GM23338 (cell line): ENCODE data around the gene MYO18B. TPM values are rescaled to one million over a fixed set of nuclear protein-coding genes. Genes with fewer than 3 reads are reported as not detected.
A peak's percentile ranks its signal among the peaks of the same experiment; 100 is the strongest.

ENCODE experiments used
- ATAC-seq: fragments of 200-7000 bp; cut with Tn5 transposase; 3 replicates; pipeline ENCODE4 v1.9.1; 2020
- DNase-seq: peaks from one replicate; pipeline ENCODE4 v3.0.0-alpha.2; 2015; ENCODE audit warnings: low spot score
- H2AFZ ChIP-seq: fragments of 200-600 bp; sonication (generic); 2 replicates; pipeline ENCODE4 v1.8.0; 2016; ENCODE audit warnings: antibody characterized with exemption, mild to moderate bottlenecking, moderate library complexity
- H3F3A ChIP-seq: fragments of 200-600 bp; sonication (generic); replicated peaks from 2 replicates; pipeline ENCODE4 v1.8.0; 2017; ENCODE audit warnings: antibody characterized with exemption, mixed run types, low read depth
- H3K27ac ChIP-seq: fragments of 200-600 bp; sonication (generic); 2 replicates; pipeline ENCODE4 v1.6.1; 2016; ENCODE audit warnings: low read depth
- H3K27me3 ChIP-seq: fragments of 200-600 bp; sonication (generic); 2 replicates; pipeline ENCODE4 v1.8.0; 2016; ENCODE audit warnings: mild to moderate bottlenecking, mixed run types, moderate library complexity; ENCODE audit not compliant: insufficient read depth
- H3K36me3 ChIP-seq: fragments of 200-600 bp; sonication (generic); 2 replicates; pipeline ENCODE4 v1.8.0; 2016; ENCODE audit warnings: mild to moderate bottlenecking; ENCODE audit not compliant: insufficient read depth
- H3K4me1 ChIP-seq: fragments of 200-600 bp; sonication (generic); 2 replicates; pipeline ENCODE4 v1.8.0; 2016; ENCODE audit warnings: mild to moderate bottlenecking, moderate library complexity; ENCODE audit not compliant: insufficient read depth
- H3K4me2 ChIP-seq: fragments of 200-600 bp; sonication (generic); 2 replicates; pipeline ENCODE4 v1.7.1; 2017; ENCODE audit warnings: mixed run types
- H3K4me3 ChIP-seq: fragments of 200-600 bp; sonication (generic); 2 replicates; pipeline ENCODE4 v1.6.1; 2016; ENCODE audit warnings: mixed run types
- H3K79me2 ChIP-seq: fragments of 200-600 bp; sonication (generic); replicated peaks from 2 replicates; pipeline ENCODE4 v1.8.0; 2017; ENCODE audit warnings: mild to moderate bottlenecking; ENCODE audit not compliant: insufficient read depth
- H3K9me2 ChIP-seq: fragments of 200-600 bp; sonication (generic); 2 replicates; pipeline ENCODE4 v1.8.0; 2017; ENCODE audit not compliant: insufficient read depth
- H4K20me1 ChIP-seq: fragments of 200-600 bp; sonication (generic); replicated peaks from 2 replicates; pipeline ENCODE4 v1.8.0; 2017; ENCODE audit warnings: mild to moderate bottlenecking; ENCODE audit not compliant: insufficient read depth
- H3K27ac Mint-ChIP-seq: 2 replicates; pipeline ENCODE4 v1.8.0; 2020; ENCODE audit warnings: inconsistent platforms, mild to moderate bottlenecking, moderate library complexity, mixed read lengths
- H3K27me3 Mint-ChIP-seq: 3 replicates; pipeline ENCODE4 v1.8.0; 2022; ENCODE audit warnings: low read depth, mild to moderate bottlenecking, moderate library complexity, mixed read lengths, inconsistent platforms; ENCODE audit not compliant: insufficient read depth, poor library complexity
- H3K36me3 Mint-ChIP-seq: 3 replicates; pipeline ENCODE4 v1.8.0; 2021; ENCODE audit warnings: low read depth, mild to moderate bottlenecking, inconsistent platforms, moderate library complexity, mixed read lengths
- H3K4me1 Mint-ChIP-seq: 3 replicates; pipeline ENCODE4 v1.8.0; 2020; ENCODE audit warnings: mild to moderate bottlenecking, inconsistent platforms, mixed read lengths
- H3K4me3 Mint-ChIP-seq: 3 replicates; pipeline ENCODE4 v1.8.0; 2021; ENCODE audit warnings: moderate library complexity, mild to moderate bottlenecking, inconsistent platforms, mixed read lengths
- H3K9me3 Mint-ChIP-seq: 3 replicates; pipeline ENCODE4 v1.8.0; 2020; ENCODE audit warnings: moderate library complexity, mild to moderate bottlenecking, inconsistent platforms, mixed read lengths
- CREB1 ChIP-seq: fragments of 250-450 bp; sonication (Bioruptor Pico); IDR thresholded peaks from 2 replicates; pipeline ENCODE4 v1.5.0; 2020; ENCODE audit warnings: low read depth, mild to moderate bottlenecking, moderate library complexity
- EZH2phosphoT487 ChIP-seq: fragments of 200-600 bp; sonication (generic); IDR thresholded peaks from one replicate; pipeline ENCODE4 v1.8.1; 2018; ENCODE audit warnings: antibody characterized with exemption; ENCODE audit not compliant: unreplicated experiment
- JUNB ChIP-seq: IDR thresholded peaks from one replicate; pipeline ENCODE4 v1.6.1; 2016; ENCODE audit warnings: antibody characterized with exemption; ENCODE audit not compliant: unreplicated experiment
- NANOG ChIP-seq: IDR thresholded peaks from 2 replicates; pipeline ENCODE4 v1.6.1; 2016; ENCODE audit warnings: antibody characterized with exemption, borderline replicate concordance
- POLR2AphosphoS5 ChIP-seq: IDR thresholded peaks from 2 replicates; pipeline ENCODE4 v1.6.1; 2016; ENCODE audit warnings: antibody characterized with exemption, low read depth
- STAT1 ChIP-seq: IDR thresholded peaks from one replicate; pipeline ENCODE4 v1.6.1; 2016; ENCODE audit warnings: antibody characterized with exemption; ENCODE audit not compliant: unreplicated experiment
- ZNF114 ChIP-seq: fragments of 250-450 bp; sonication (Bioruptor Pico); IDR thresholded peaks from 2 replicates; pipeline ENCODE4 v1.5.0; 2020; ENCODE audit warnings: mild to moderate bottlenecking, moderate library complexity
- polyA plus RNA-seq: library from polyadenylated mRNA; unstranded; fragments of >200 nt; fragmentation: Nextera tagmentation; extraction: Ambion mirVana; gene quantifications from 2 replicates; pipeline ENCODE4 v1.2.1, GENCODE V29; 2016
- total RNA-seq: library from RNA; depleted of rRNA; stranded (reverse); fragments of >200 nt; shearing (Covaris generic); gene quantifications from 2 replicates; pipeline ENCODE4 v1.2.3, GENCODE V29; 2014
- TF ChIP-seq, protein P1 (sequence below): fragments of 250-450 bp; sonication (Bioruptor Pico); IDR thresholded peaks from 2 replicates; pipeline ENCODE4 v1.5.0; 2020; ENCODE audit warnings: mild to moderate bottlenecking, moderate library complexity

MYO18B gene
- total and polyA plus RNA-seq, 2 experiments from 2014 or later: 0.36 to 0.45 TPM

DNA sequence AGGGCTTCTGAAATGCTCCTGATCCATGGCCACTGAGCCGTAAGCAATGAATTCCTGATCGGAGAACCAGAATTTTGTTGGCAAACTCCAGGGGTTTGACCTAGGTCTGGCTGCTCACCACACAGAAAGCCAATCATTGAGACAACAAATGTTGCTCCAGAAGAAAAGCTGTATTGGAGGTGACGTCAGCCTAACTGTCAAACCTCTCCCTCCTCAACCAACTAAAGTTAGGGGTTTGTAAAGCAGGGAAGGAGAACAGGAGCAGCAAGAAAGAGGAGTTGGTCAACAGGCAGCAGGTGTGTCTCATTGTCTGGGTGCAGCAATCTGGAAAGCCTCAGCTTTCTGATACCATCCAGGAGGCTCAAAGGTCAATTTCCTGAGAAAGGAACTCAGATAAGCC is 293.5 kb downstream of the MYO18B start (continued):
- TF ChIP-seq, protein P1, sequence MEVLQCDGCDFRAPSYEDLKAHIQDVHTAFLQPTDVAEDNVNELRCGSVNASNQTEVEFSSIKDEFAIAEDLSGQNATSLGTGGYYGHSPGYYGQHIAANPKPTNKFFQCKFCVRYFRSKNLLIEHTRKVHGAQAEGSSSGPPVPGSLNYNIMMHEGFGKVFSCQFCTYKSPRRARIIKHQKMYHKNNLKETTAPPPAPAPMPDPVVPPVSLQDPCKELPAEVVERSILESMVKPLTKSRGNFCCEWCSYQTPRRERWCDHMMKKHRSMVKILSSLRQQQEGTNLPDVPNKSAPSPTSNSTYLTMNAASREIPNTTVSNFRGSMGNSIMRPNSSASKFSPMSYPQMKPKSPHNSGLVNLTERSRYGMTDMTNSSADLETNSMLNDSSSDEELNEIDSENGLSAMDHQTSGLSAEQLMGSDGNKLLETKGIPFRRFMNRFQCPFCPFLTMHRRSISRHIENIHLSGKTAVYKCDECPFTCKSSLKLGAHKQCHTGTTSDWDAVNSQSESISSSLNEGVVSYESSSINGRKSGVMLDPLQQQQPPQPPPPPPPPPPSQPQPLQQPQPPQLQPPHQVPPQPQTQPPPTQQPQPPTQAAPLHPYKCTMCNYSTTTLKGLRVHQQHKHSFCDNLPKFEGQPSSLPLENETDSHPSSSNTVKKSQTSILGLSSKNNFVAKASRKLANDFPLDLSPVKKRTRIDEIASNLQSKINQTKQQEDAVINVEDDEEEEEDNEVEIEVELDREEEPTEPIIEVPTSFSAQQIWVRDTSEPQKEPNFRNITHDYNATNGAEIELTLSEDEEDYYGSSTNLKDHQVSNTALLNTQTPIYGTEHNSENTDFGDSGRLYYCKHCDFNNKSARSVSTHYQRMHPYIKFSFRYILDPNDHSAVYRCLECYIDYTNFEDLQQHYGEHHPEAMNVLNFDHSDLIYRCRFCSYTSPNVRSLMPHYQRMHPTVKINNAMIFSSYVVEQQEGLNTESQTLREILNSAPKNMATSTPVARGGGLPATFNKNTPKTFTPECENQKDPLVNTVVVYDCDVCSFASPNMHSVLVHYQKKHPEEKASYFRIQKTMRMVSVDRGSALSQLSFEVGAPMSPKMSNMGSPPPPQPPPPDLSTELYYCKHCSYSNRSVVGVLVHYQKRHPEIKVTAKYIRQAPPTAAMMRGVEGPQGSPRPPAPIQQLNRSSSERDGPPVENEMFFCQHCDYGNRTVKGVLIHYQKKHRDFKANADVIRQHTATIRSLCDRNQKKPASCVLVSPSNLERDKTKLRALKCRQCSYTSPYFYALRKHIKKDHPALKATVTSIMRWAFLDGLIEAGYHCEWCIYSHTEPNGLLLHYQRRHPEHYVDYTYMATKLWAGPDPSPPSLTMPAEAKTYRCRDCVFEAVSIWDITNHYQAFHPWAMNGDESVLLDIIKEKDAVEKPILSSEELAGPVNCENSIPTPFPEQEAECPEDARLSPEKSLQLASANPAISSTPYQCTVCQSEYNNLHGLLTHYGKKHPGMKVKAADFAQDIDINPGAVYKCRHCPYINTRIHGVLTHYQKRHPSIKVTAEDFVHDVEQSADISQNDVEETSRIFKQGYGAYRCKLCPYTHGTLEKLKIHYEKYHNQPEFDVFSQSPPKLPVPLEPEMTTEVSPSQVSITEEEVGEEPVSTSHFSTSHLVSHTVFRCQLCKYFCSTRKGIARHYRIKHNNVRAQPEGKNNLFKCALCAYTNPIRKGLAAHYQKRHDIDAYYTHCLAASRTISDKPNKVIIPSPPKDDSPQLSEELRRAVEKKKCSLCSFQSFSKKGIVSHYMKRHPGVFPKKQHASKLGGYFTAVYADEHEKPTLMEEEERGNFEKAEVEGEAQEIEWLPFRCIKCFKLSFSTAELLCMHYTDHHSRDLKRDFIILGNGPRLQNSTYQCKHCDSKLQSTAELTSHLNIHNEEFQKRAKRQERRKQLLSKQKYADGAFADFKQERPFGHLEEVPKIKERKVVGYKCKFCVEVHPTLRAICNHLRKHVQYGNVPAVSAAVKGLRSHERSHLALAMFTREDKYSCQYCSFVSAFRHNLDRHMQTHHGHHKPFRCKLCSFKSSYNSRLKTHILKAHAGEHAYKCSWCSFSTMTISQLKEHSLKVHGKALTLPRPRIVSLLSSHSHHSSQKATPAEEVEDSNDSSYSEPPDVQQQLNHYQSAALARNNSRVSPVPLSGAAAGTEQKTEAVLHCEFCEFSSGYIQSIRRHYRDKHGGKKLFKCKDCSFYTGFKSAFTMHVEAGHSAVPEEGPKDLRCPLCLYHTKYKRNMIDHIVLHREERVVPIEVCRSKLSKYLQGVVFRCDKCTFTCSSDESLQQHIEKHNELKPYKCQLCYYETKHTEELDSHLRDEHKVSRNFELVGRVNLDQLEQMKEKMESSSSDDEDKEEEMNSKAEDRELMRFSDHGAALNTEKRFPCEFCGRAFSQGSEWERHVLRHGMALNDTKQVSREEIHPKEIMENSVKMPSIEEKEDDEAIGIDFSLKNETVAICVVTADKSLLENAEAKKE (CRISPR knock-in tag): no peak
- TF ChIP-seq POLR2AphosphoS5 (no peak), EZH2phosphoT487 (no peak), STAT1 (no peak)

DNA sequence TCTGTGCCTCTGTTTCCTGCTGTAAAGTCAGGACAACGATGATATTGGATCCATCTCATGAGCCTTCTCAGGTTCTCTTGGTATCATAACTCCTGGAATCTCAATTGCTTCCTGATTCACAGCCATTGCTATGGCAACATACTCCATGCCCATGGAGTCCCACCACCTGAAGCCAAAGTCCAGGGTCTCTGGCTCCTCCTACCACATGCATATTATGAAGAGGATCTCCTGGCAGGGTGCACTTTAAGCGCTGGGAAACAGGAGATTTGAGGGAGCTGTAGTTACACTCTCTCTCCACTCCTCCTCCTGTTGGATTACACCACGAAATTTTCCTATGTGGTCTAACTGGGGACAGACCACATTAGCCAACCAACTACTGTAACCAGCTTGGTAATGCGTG is 296.4 kb downstream of the MYO18B start:
- Mint-ChIP-seq H3K4me3 (no peak overlapping the region), H3K36me3 (peaks cover 16% of the 10 kb centered on the region; the same call in 2 of the 3 replicates), H3K27me3 (peaks cover 2% of the 10 kb centered on the region), H3K4me1 (peaks cover 11% of the 10 kb centered on the region; the same call in 2 of the 3 replicates), H3K27ac (no peak overlapping the region), H3K9me3 (peaks cover 30% of the 10 kb centered on the region)
- H3K4me2 ChIP-seq: no peak overlapping the region
- no peaks in the 10 kb centered on the region for H3K27me3 ChIP-seq
- H2AFZ ChIP-seq: no peak overlapping the region
- H3K4me3 ChIP-seq: no peak overlapping the region
- no peaks in the 10 kb centered on the region for H4K20me1 ChIP-seq
- peak; percentile 59 for ATAC-seq
- 0 out of 2 replicates have a peak, but pooled peaks cover 3% of the 10 kb centered on the region for H3K4me1 ChIP-seq
- peak; percentile 30 for DNase-seq
- 0 out of 2 replicates have a peak, but pooled peaks cover 3% of the 10 kb centered on the region for H3K9me2 ChIP-seq
- no peaks in the 10 kb centered on the region for H3K79me2 ChIP-seq
- no peak overlapping the region for H3K27ac ChIP-seq
- no peaks in the 10 kb centered on the region; the same call in 1 of the 2 replicates for H3K36me3 ChIP-seq
- no peak for TF ChIP-seq POLR2AphosphoS5
- TF ChIP-seq STAT1: no peak
- no peak for TF ChIP-seq ZNF114 (CRISPR knock-in tag)
- TF ChIP-seq EZH2phosphoT487: no peak
- TF ChIP-seq JUNB: no peak
- TF ChIP-seq NANOG: no peak
- no peak for TF ChIP-seq CREB1 (CRISPR knock-in tag)
- no peaks in the 10 kb centered on the region for H3F3A ChIP-seq
